H54 (cell line): Measurements from ENCODE around the gene ZBTB40.

Source experiments
- DNase-seq: peaks from one replicate; pipeline ENCODE4 v3.0.0; 2011; ENCODE audit warnings: low spot score, mixed read lengths; ENCODE audit not compliant: insufficient read length
- FAIRE-seq: peaks from 3 replicates; lab custom pipeline; 2011; peaks lifted over from hg19 to GRCh38; lab: Jason Lieb, UNC
- POLR2A ChIP-seq: IDR thresholded peaks from 2 replicates; pipeline ENCODE4 v1.6.1; 2011; ENCODE audit warnings: low read depth, mild to moderate bottlenecking, low read length

Gene ZBTB40

DNA sequence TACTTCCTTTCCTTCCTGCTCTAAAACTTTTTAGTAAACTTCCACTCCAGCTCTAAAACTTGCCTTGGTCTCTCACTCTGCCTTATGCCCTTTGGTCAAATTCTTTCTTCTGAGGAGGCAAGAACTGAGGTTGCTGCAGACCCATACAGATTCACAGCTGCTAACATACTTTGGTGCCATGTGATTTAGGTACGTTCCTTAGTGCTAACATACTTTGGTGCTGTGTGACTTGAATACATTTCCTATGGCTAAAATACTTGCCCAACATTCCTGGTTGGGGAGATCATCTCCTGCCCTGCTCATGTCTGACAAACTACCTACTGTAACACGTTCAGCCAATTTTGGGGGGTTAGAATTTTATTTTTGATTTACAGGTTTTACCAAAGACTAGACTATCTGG, 6.8 kb upstream of the ZBTB40 start:
- FAIRE-seq: no peak
- no peak for TF ChIP-seq POLR2A
- DNase-seq: no peak

DNA sequence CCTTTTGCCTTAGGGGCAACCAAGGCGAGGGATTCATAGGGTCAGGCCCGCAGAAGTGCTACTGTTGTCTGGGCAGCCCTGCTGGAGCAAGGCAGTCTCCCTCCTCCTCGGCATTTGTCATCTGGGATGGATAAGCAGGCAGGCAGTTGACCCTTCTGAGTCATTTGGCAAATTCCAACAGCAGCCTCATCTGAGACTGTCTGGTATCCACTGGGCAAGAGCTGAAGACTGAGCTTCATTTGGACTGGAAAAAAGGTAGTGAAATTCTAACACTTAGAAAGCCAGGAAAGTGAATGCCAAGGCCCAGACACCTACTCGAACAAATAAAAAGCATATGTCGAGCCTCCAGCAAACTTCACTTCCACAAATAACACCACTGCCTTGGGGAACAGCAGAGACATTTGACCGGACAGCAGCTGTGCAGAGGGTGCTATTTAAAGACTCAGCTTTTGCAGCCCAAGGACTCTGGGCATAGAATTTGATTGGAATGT, 4.0 kb upstream of the ZBTB40 start:
- peak; percentile 90 for FAIRE-seq
- DNase-seq: peak; percentile 46
- no peak for TF ChIP-seq POLR2A

DNA sequence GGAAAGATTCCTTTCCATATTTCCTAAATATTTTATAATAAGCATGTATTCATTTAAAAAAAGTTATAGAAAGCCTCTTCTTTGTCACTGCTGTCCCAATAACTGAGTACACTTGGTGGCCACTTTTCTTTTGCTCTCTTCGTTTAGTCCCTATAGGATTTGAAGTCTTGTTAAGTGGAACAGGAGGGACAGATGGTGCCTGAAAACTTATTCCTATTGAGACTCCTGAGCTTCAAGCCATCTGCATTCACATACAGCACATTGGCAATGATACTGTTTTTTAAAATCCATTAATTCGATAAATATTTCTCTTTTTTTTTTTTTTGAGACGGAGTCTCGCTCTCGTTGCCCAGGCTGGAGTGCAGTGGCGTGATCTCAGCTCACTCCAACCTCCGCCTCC, 2.0 kb upstream of the ZBTB40 start:
- DNase-seq: no peak
- no peak for TF ChIP-seq POLR2A
- no peak for FAIRE-seq

DNA sequence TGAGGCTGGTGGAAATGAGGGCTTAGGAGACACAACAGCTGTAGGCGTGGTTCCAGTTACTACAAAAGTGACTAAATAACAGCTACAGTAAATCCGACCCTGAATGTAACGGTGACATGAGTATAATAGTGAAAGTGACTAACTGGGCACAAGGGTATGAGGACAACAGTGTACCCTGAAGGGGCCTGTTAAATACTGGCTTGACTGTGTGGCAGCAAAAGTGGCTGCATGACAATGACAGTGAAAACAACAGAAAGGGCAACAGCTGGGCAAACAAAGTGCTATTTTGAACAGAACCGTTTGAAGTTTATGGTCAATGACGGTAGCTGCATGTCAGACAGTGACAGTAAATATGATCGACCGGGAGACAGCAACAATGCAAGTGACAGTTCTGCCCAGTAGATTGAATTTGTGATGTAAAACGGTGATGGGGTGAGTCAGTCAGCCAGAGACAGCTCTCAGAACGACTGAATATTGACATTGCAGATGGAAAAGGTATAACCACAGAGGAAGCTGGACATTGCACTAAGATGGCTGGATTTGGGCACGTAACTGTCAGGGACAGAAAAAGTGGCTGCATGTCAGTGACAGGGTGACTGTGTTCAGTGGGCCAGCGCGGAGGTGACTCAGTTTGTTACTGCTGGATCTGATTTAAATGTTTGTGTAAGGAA, 1.2 kb upstream of the ZBTB40 start:
- FAIRE-seq: no peak

DNA sequence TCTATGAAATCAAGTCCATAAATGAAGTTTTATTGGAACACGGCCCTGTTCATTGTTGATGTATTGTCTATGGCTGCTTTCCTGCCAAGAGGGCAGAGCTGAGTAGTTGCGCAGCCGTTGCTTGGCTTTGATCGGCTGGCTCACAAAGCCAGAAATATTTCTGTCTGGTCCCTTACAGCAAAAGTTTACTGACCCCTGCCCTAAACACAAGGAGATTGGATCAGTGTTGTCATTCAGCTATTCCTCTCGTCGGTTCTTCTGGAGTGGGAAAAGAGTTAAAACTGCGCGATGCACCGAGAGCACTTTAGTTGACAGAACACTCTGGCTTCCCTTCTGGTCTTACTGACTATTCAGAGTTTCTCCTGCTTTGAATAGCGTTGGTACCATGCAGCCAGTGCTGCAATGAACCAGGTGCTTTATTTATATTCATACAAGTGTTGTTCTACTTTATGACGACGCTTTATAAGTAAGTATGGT, 868 bp downstream of the ZBTB40 start:
- DNase-seq (no peak), FAIRE-seq (peak; percentile 45)
- TF ChIP-seq POLR2A: no peak

More for the DNA sequence above, 1.2 kb upstream of the ZBTB40 start:
- no peak for DNase-seq
- TF ChIP-seq POLR2A: no peak

DNA sequence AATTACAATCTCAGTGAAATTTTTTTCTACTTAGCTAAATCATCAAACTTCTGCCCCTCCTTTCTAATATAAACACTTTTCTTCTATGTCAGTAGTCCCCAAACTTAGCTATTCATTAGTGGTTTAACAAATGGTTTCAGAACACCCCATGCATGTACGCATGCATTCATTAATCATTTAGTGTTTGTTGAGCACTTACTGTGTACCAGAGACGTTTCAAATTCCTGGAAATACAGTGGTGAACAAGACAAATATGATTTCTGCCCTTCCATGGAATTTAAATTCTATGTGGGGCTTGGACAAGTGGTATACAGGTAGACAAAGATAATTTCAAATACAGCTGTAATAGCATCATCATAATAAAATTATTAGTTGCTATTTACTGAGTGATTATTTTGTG, 1.5 kb downstream of the ZBTB40 start:
- TF ChIP-seq POLR2A: no peak
- DNase-seq (no peak), FAIRE-seq (no peak)

DNA sequence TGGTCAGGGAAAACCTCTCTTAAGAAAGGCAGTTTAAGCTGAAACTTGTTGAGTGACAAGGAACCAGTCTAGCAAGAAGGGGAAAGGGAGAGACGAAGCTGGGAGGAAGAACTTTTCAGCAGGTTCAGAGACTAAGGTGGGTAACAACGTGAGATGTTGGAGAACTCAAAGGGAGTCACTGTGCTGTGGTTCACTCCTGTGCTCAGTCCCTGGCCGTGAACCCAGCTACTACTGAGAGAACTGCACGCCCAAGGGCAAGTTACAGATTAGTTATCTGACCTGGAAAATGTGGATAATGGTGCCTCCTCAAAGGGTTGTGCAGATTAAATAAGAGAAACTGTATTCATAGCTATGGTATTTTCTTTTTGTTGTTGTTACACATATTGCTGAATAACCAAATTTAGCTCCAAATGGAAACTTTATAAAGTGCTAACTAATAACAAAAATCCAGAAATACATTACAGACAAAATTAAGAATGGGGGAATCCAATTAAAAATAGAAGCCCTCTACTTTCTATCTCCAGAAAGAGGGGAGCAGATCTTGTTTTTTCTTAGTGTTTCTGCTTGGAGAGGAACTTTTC, 2.9 kb downstream of the ZBTB40 start:
- TF ChIP-seq POLR2A: no peak
- DNase-seq: no peak
- FAIRE-seq: no peak

DNA sequence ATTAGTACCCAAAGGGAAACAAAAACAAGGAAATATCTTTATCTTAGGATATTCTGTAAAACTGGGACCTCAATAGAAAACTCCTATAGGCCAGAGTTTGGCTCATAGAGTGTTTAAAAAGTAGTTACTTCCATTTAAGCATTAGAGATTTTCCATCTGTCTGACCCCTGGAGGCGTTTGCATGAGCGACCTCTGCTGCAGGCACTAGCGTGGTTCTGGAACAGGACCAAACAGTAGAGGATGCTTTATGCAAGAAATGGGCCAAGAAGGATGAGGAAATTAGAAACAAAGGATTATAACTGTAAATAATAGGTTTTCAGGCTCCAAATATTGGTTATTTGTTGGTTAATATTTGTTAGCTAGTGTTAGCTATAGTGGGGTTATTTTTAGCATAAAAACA, 5.7 kb downstream of the ZBTB40 start:
- TF ChIP-seq POLR2A: no peak
- FAIRE-seq: no peak

DNA sequence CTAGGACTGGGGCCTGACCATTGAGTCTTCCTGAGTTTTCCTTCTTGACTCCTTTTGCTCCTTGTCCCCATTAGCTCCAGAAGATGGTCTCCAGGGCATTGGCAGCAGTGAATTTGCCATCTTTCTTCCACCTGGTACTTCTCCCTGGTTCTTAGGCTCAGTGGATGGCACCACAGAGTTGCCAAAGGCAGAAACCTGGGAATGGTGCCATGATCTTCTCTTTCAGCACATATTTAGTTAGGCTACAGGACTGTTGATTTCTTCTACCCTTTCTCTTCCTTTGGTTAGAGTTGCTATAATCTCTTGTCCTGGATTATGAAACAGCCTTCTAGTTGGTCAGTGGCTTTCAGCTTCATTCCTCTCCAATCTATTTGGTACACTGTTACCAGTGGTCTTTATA, 6.2 kb downstream of the ZBTB40 start:
- no peak for FAIRE-seq
- no peak for DNase-seq
- TF ChIP-seq POLR2A: no peak

More for the DNA sequence above, 5.7 kb downstream of the ZBTB40 start:
- no peak for DNase-seq

DNA sequence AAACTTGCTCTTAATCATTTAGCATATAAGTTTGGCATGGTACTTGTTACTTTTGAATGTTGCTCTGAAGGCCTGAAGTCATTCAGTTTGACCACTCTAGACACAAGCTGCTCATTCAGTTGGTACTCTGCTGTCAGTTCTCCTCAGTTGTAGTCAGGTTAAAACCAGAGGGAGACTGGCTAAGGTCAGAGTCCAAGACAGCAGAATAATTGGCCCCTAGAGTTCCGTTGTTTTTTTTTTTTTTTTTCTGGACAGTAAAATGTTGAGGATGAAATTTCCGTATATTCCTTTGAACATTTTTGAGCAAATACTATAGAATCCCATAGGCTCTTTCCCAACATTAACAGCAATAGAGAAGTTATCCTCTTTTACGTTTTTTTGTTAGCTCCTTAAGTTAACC, 9.4 kb downstream of the ZBTB40 start:
- no peak for FAIRE-seq
- no peak for DNase-seq
- TF ChIP-seq POLR2A: no peak

DNA sequence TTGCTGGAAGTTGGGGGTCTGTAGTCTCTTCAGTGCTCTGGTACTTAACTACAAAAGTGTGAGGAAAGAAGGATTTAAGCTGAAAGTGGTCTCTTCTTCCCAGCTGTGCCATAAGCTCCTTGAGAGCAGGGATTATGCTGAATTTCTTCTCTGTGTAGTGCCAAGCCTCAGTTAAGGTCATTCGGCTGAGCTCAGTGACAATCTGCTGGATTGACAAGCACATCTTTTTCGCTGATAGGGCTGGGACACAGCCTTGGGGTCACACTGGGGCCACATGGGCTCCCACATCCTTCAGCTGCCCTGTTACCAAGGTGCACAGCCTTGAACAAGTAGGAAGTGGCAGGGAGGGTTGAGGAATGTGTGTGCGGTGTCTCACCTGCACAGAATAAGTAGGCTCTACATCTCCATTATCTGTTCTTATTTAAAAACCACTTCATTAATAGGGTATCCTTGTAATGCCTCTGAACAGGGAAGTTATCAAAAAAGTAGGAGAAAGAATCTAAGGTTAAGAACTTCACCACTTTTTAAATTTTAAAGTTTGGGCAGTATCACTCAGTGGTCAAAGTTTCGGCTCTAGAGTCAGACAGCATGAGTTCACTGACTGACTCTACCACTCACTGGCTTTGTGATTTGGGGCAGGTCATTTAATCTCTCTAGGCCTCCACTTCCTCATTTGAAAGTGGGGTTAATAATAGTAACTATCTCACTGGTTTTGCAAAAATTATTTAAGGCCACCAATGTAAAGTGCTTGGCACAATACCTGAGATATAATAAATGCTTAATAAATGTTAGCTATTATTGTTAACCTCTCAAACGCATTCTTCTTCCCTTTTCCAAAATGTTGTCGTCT, 10.3 kb downstream of the ZBTB40 start:
- FAIRE-seq (no peak), DNase-seq (no peak)
- no peak for TF ChIP-seq POLR2A

DNA sequence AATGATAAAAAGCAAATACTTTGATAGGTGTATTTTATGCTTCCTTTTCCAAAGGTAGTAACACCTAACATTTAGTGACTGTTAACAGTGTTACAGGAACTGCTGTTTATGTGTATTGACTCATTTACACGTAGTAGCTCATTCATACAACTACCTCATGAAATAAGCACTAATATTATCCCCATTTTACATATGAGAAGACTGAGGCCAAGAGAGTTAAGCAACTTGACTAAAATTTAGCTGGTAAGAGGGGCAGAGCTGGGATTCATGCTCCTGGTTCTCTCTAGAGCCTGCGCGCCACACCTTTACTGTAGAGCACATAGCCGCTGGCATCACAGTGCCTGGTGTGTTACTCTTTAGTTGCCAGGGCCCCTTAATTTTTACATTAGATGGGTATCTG, 11.3 kb downstream of the ZBTB40 start:
- DNase-seq (no peak), FAIRE-seq (no peak)
- TF ChIP-seq POLR2A: no peak

DNA sequence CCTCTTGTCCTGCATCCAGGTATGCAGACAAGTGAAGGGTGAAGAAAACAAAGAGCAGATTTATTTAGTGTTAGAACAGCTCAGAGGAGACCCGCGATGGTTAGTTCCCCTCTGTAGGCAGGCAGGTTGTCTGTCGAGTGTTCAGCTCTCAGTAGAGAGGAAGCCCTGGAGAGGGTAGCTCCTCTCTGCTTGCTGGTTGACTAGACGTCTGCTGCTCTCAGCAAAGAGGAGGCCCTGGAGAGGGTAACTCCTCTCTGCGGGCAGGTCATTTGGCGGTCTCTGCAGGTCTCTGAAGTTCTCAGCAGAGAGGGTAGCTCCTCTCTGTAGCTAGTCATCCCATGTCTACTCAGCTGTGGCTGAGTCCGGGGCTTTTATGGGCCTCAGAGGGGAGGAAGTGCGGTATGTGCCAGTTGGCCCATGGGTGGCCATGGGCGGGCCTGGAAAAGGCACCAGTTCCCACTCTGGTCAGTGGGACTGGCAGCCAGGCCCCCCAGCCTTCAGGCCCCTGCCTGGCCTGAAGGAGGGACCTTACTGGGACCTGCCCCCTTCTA, 13.4 kb downstream of the ZBTB40 start:
- TF ChIP-seq POLR2A: no peak
- FAIRE-seq (no peak), DNase-seq (no peak)

DNA sequence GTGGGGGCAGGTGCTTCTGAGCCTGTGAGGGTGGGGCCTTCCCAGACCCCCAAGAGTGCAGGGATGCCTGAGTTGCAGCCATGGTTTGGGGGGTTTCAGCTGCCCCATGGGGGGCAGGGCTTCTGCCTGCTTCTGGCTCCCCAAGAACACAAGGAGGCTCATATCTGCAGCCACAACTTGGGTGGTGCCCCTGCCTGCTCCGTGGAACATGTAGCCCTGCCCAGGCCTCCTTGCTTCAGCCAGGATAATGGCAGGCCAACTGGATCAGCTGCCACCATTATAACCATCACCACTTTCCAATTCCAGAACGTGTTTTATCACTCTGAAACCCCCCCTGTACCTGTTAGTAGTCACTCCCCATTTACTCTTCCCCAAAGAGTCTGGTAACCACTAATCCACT, 14.0 kb downstream of the ZBTB40 start:
- no peak for FAIRE-seq
- DNase-seq: no peak
- no peak for TF ChIP-seq POLR2A
